ENCODE measurements around the gene CNKSR3. TPM values are rescaled to one million over a fixed set of nuclear protein-coding genes. Genes with fewer than 3 reads are reported as not detected.
A peak's percentile ranks its signal among the peaks of the same experiment; 100 is the strongest.

CNKSR3 gene
- total RNA-seq, 1 experiment from 2014 or later: 6.7 TPM

DNA sequence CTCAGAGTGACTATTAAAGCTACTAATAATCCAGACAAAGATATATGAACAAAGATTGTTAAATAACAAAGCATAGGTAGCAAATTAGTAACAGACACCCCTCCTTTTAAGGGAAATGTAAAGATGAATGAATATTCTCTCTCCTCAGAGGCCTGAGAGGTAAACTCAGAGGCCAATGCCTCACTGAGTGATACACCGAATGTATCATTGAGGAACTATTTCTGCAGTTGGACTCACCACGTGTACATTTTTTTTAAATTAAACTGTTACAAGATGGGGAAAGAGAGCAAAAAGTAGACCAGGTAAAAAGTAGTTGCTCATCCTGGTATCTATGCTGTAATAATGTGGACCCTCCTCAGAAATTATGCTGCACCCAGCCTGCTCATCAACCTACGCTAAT is 81.6 kb downstream of the CNKSR3 start:
- DNase-seq (ENCODE audit: low read depth): no peak

DNA sequence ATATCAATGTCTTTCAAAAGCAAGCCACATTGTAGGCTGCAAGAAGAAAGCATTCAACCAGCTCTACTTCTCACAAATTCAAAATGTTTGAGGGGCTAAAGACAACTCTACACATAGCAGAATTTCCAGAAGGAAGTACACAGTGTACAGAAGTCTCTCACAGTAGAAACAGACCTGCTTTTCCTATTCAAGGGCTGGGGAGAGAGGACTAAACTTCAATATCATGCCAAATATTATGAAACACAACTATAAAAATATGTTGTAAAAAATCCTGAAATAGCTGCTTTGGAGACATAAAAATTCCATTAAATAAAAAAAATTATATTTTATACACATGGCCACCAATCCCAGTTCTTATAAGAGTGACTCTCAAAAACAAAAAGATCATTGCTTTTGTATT is 83.0 kb downstream of the CNKSR3 start:
- DNase-seq (ENCODE audit: low read depth): no peak

DNA sequence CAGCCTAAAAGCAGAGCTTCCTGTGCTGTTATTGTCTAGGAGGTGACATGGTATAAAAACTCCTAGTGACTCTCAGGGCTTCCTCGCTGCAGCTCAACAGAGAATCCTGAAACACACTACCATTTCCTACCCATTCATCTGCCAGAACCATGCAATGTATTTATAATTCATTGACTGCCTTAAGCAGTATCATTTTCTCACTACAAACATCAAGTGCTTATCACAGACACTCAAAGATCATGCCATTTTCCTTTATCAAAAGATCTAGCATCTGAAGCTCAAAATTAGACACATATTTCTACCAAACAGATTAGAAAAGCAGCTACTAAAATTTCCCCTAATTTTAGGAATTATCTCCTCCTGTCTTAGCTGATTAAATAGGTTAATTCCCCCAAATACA is 83.5 kb downstream of the CNKSR3 start:
- DNase-seq (ENCODE audit: low read depth): no peak

DNA sequence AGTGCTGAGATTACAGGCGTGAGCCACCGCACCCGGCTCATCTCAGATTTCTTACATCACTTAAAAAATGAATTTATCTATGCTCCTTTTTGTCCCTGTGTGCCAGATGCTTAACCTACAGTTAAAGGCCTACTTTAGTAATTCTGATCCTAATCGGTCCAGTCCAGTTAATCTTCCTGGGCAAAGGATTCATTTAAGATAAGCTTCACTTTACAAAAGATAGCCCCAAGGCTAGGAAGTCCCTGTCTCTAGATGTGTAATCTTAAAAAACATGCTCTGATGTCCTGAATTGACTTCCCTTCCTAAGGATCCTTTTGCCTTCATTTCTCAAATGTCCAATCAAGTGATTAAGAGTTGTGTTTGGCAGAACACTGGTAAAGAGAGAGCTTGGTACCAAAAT is 85.5 kb downstream of the CNKSR3 start:
- no peak for DNase-seq (ENCODE audit: low read depth)

DNA sequence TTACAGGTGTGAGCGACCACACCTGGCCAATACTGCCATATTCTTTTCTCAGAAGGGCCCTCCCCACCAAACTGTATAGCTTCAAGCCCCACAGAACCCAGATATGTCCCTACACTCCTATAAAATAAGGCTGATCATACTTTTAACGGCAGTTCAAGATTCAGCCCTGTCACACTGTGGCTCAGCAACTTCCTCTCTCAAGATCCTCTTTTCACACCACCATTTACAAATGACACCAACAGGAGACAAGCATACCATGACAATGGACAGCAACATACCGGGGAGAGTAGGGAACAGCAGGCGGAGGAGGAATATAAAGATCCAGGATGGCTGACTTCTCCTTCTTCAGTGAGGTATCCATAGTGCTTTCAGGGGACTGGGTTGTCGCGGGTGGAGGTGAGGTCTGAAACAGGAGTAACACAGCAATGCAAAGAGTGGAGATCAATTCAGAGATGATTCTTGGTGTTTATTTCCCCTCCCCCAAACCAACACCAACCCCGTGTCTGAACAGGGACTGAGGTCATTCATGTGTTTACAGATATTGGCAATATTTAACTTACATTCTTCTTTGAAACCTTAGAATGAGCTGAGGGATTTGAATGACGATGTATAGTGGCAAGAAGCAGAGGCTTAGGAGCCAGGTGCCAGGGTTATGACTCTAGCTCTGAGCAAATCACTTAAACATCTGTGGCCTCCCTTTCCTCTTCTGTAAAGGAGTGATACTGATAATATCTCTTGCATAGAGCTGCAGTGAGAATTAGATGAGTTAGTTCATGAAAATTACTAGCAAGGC is 96.3 kb downstream of the CNKSR3 start:
- DNase-seq (ENCODE audit: low read depth): no peak

DNA sequence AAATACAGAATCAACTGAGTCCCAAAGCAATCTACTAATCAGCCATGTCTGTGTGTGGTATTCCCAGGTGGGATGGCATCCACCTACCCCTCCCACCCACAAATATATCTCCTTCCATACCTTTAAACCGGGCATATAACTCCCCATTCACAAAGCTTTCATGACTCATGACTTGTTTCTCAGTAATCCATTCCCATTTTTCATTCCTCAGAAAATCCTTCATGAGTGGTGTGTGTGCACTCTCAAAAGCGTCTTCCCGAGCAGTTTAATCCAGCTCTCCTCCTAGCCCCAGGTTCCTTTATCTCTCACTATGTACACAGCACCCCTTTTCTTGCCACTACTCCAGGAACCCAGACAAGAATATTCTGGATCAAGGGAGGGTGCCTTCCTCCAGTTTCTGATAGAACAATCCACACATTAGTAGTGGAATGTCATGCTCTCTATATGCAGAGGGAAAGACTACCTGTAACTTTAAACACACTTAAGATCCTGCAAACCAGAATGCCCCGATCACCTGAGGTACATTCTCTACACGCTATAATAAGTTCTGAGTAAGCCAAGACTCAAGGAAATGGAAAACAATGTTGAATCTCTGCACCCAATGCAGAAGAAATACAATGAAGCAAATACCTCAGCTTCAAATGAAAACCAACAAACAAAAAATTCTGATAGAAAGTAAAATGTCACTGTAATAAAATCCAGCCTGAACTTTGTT is 98.2 kb downstream of the CNKSR3 start:
- DNase-seq (ENCODE audit: low read depth): no peak

DNA sequence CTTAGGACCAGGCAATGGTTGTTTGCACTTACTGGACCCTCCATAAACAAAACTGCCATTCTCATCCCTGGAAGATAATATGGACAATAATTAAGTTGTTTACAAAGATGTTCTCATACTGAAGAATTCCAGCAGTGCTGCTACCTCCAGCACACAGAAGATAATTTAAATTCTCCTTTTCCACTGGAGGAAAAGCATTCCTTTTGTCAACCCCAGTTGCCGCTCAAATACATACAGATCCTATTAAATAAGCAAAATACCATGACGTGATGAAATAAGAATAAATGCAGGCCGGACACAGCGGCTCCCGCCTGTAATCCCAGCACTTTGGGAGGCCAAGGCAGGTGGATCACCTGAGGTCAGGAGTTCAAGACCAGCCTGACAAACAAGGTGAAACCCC is 99.4 kb downstream of the CNKSR3 start:
- DNase-seq (ENCODE audit: low read depth): no peak

DNA sequence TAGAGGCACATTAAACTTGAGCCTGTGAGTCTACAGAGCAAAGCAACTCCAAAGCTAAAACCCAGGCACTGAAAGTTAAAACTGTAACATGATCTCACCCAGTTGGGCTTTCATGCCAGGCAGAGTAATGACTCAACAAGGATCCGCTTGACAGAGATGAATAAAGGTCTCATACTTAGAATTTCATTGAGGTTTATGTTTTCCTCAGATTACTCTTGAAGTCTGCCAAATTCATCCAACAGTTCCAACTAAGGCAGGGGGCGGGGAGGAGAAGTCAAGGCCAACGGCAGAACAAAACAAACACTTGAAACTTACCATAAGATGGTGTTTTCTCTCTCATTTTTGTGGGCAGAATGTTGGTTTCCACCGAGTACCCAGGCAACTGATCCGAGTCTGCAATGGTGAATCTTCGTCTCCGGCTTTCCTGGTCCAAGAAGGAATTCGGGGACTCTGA is 99.8 kb downstream of the CNKSR3 start:
- DNase-seq (ENCODE audit: low read depth): peak; percentile 96

DNA sequence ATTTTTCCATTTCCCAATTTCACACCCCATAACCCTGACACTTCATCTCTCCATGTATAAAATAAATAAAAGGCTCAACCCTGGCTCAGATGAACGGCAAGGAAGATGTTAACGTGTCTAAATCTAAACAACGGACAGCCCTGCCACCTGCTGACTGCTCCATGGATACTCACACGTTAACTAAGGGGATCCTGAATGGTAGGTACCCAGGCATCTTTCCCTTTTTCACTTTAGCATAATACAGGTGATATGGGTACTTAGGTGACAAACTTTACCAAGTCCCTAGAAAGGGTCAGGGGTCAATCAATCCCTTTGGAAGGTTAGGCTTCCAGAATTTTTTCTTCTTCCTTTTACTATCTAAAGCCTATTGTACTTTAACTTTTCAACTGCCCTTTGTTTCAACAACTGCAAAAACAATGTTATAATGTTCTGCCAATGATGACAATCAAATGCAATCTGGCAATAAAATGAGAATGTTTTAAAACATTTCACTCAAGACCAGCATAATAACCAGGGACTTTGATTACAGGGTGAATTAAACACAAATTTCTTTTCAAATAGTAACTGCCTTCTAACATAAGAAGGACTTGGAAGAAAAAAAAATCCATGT is 101.5 kb downstream of the CNKSR3 start:
- no peak for DNase-seq (ENCODE audit: low read depth)

DNA sequence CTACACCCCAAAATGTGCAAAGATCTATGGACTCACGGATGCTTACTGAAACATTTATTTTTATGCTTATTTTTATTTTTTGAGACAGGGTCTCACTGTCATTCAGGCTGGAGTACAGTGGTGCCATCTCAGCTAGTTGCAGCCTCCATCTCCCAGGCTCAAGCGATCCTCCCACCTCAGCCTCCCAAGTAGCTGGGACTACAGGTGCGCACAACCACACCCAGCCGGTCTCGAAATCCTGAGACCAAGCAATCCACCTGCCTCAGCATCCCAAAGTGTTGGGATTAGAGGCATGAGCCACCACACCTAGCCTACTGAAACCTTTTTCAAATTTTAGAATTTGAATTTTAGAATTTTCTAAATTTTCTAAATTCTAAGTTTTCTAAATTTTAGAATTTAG is 103.0 kb downstream of the CNKSR3 start:
- no peak for DNase-seq (ENCODE audit: low read depth)

DNA sequence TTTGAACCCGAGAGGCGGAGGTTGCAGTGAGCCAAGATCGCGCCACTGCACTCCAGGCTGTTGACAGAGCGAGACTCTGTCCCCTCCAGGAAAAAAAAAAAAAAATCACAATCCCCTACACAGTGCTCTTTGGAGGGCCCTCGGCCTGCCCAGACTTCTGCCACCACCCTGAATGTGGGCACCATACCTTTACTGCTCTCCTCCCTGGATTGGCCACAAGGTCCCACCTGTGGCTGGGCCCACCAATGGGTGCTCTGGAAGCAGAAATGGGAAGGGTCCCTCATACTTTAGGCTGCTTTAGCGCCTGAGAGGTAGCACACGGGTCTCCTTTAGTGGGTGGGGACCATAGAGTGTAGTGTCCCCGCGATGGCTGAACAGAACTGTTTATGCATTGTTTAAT is 103.6 kb downstream of the CNKSR3 start:
- no peak for DNase-seq (ENCODE audit: low read depth)

DNA sequence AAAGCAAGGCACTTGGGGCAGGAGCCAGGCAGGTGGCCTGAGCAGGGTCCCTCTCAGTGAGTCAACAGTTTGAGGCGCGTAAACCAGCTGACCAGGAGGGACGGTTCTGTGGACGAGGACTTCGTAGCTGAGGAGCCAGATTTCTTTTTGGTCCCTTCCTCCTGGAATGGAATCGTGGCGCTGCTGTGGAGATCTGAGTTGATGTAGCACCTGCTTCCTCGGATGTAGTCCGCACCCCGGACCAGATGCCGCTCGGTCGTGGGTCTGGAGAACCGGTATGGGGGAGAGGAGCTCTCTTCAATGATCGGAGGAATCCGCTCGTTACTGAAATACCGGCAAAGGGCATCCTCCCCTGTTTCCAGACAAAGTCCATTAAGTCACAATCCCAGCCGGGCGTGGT is 104.2 kb downstream of the CNKSR3 start:
- no peak for DNase-seq (ENCODE audit: low read depth)

DNA sequence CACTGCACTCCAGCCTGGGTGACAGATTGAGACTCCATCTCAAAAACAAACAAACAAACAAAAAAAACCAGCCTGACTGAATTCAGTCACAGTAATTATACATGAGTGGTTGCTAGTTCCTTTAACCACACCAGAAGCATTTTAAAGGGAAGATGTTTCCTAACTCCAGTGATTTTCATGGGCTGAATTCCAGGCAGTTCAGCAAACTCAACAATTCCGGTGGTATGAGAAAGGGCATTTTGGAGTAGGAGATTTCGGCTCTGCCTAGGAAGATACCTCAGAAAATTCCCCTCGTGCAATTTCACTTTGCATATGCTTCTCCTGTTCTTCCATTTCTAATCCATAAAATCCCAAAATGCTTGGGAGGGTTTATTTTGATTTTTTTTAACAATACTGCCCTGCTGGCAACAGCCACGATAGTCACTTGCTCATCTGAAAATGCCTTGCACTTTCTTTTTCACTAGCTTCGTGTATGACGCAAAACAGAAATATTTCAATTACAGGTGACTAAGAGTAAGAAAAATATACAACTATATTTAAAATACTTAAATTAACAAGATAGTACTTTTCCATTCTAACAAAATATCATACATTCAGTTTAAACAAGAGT is 105.6 kb downstream of the CNKSR3 start:
- DNase-seq (ENCODE audit: low read depth): peak; percentile 52

DNA sequence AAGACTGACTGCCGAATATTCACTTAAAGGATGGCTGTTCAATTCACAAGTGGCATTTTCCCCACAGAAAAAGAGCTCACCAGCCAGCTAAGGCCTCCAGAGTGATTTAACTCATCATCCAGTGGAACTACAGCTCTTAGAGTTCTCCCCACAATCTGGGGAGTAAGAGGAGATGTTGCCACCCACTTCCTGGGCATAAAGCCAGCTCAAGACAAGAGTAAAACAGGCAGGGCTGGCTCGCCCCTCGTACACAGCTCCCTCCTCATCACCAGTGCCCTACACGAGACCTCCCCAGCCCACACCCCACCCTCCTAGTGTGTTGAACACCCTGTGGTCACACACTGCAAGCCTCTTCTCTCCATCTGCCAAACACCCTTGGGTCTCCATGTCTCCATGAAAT is 106.7 kb downstream of the CNKSR3 start:
- DNase-seq (ENCODE audit: low read depth): peak; percentile 72

DNA sequence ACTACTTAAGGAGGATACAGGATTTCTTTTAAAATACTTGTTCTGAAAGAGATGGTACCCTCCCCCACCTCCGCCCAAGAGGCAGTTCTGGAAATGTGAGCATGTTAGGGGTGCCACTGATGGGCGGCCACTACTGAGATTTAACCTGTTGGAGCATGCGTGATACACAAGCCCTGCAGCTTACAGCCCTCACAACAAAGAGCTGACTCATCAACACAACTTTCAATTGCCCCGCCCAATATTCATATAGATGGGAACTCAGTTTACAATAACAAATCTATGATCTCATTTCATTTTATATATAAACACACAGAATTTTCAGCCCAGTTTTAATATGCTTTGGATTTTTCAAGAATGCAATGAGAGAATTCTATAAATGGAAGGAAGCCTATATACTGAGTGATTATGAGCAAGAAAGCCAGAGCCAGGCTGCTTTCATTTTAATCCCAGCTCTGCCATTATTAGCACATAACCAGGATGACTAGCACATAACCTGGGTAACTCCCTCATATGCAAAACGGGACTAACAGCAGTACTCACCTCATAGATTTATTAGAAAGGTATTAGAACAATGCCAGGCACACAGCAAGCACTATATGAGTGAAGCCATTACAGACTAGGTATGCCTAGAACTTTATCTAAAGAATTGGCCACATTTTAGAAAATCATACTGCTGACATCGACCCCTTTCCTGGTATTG is 108.3 kb downstream of the CNKSR3 start:
- no peak for DNase-seq (ENCODE audit: low read depth)

DNA sequence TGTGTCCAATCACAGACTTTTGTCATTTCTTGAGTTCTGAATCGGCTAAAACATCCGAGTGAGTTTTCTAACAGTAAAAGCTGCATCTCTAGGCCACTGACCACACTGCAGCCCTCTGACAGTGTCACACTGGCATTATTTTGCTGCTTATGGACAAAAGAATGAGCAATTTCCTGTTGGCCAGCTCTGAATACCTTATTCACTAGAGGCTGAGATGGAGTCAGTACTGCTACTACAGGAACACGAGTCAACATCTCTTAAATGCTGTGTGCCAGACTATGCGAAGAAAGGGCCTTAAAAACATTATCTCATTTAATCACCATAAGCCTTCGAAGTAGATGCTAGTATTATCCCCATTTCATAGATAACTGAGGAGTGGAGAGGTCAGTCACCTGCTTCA is 111.4 kb downstream of the CNKSR3 start:
- DNase-seq (ENCODE audit: low read depth): peak; percentile 76

DNA sequence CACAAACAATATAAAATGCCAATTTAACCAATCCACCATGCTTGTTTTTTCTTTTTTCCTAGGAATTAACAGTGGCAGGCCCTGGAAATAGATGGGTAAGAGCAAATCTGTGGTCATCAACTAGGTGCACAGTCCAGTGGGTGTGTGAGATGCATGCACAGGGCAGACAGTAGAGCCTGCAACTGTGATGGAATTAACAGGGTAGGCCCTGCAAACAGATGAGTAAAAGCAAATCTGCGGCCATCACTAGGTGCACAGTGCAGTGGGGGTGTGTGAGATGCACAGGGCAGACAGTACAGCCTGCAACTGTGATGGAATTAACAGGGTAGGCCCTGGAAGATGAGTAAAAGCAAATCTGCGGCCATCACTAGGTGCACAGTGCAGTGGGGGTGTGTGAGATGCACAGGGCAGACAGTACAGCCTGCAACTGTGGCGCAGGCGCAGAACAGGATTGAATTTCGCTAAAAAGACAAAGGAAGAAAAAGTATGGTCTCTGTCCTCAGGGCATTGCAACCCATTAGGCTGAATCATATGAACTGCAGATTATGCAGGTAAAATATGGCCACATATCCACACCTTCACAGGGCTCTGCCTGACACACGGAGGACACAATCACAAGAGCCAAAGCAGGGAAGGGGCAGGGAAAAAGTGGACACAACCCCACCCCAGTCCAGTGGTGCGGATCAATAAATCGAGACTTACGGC is 112.8 kb downstream of the CNKSR3 start:
- no peak for DNase-seq (ENCODE audit: low read depth)

DNA sequence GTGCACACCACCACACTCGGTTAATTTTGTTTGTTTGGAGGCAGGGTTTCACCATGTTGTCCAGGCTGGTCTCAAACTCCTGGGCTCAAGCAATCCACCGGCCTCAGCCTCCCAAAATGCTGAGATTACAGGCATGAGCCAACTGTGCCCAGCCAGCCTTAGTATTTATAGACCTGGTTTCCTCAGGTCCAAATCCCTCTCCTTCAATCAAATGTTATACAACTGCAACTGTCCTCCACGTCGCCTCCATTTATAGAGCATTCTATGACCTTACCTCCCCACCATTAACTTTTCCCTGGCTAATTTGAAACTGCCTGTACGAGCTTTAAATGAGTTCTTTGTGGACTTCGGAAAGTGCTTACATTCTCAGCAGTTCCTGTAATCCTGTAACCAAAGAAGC is 114.6 kb downstream of the CNKSR3 start:
- no peak for DNase-seq (ENCODE audit: low read depth)

DNA sequence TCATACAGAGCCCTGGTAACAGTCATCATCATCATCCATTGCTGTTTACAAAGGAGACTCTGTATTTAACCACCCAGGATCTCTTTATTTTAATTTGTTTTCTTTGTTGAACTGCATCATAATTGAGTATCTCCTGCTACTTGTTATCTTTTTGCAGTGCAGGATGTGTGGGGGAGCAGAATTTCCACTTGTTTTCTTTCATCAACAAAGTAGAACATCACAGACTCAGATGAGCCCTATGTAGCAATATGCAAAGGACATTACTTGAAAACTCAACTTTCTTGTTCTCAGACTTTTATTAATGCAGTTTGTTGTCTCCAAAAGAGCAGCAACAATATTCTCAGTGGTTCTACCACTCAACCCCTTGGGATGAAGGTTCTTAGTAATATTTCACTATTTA is 115.2 kb downstream of the CNKSR3 start:
- no peak for DNase-seq (ENCODE audit: low read depth)

DNA sequence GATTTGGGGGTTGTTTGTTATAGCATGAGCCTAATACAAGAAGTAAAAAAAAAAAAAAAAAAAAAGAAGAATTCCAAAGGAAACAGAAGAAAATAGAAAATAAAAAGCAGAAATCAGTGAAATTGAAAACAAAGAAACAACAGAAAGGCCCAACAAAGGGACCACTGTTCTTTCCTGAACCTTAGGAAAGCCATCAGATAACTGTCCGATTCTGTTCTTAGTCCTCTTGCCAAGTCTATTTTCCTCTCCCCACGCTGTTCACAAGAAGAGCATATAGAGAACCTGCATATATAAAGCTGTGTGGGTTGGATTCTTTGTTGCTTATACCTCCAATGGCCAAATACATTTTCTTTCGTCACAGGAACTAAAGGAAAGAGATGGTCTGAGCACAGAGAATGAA is 115.9 kb downstream of the CNKSR3 start:
- DNase-seq (ENCODE audit: low read depth): no peak

DNA sequence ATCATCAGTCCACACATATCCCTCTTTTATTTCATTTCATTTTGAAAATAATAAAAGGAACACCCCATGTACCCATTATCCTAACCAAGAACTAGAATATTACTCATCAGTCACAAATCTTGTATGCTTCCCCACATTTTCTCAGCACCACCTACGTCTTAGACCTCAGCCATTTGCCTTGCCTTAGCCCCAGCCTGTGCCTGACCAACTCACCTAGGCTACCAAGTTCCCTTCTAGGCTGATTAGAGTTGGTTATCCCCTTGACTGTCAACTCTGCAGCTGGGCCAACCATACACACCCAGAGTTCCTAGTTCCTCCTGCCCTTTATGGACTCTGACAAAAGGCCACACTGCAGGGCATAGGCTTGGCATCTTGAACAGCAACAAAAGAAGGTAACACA is 120.5 kb downstream of the CNKSR3 start:
- no peak for DNase-seq (ENCODE audit: low read depth)
